Cardiac muscle cell (in vitro differentiated cells and primary cell): ENCODE measurements around the gene HTRA2. TPM values are rescaled to one million over a fixed set of nuclear protein-coding genes. Genes with fewer than 3 reads are reported as not detected.
A peak's percentile ranks its signal among the peaks of the same experiment; 100 is the strongest.

Experiments
- DNase-seq, 2 donors: peaks; one replicate each; pipeline versions ENCODE4 v3.0.0 to v3.0.0-alpha.2; 2010 to 2017; ENCODE audit warnings: low read depth in 1 of 2, low spot score in 1 of 2
- H3K27ac ChIP-seq: fragments of 200-600 bp; sonication (generic); 2 replicates; pipeline ENCODE4 v1.5.1; 2016
- H3K27me3 ChIP-seq: fragments of 200-600 bp; sonication (generic); 2 replicates; pipeline ENCODE4 v1.6.0; 2016; ENCODE audit warnings: control low read depth
- H3K36me3 ChIP-seq: fragments of 200-600 bp; sonication (generic); 2 replicates; pipeline ENCODE4 v1.5.1; 2016; ENCODE audit warnings: control low read depth
- H3K4me1 ChIP-seq: fragments of 200-600 bp; sonication (generic); 2 replicates; pipeline ENCODE4 v1.8.1; 2017; ENCODE audit warnings: low read depth, mild to moderate bottlenecking, mixed run types
- H3K4me3 ChIP-seq: fragments of 200-600 bp; sonication (generic); 2 replicates; pipeline ENCODE4 v1.5.1; 2016; ENCODE audit warnings: mild to moderate bottlenecking
- H3K9me3 ChIP-seq: fragments of 200-600 bp; sonication (generic); 2 replicates; pipeline ENCODE4 v1.5.1; 2017; ENCODE audit warnings: low read depth, mild to moderate bottlenecking, control low read depth
- polyA plus RNA-seq: library from polyadenylated mRNA; unstranded; fragments of >200 nt; fragmentation: Nextera tagmentation; extraction: Ambion mirVana; gene quantifications from 2 replicates; pipeline ENCODE4 v1.2.1, GENCODE V29; 2016
- total RNA-seq: library from RNA; depleted of rRNA; stranded (reverse); fragments of >200 nt; gene quantifications from 2 replicates; pipeline ENCODE4 v1.2.3, GENCODE V29; 2016
- TF ChIP-seq, protein P1 (sequence below): IDR thresholded peaks from 2 replicates; pipeline ENCODE4 v1.5.1; 2012; ENCODE audit warnings: low read depth, mild to moderate bottlenecking, low read length

HTRA2 gene
- total and polyA plus RNA-seq, 2 experiments from 2014 or later: 55.1 to 57.6 TPM

DNA sequence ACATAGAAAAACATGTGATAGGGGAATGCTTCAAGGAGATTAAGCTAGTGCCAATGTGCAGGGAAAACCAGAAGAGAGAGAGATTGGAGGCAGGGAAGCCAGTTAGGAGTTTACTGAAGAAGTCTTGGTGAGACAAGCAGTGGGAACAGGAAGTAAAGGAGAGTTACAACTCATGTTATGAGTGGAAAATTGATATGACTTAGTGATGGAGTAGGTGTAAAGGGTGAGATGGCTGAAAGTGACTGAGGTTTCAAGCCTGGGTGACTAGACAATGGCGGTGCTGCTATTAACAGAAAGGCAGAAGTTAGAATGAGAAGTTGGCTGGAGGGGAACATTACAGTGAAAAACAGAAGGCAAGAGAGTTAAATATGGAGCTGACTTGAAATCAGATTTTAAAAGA lies 41.3 kb downstream of the HTRA2 start:
- H3K27ac ChIP-seq: no peak overlapping the region
- H3K4me1 ChIP-seq: no peaks in the 10 kb centered on the region
- TF ChIP-seq, protein P1, sequence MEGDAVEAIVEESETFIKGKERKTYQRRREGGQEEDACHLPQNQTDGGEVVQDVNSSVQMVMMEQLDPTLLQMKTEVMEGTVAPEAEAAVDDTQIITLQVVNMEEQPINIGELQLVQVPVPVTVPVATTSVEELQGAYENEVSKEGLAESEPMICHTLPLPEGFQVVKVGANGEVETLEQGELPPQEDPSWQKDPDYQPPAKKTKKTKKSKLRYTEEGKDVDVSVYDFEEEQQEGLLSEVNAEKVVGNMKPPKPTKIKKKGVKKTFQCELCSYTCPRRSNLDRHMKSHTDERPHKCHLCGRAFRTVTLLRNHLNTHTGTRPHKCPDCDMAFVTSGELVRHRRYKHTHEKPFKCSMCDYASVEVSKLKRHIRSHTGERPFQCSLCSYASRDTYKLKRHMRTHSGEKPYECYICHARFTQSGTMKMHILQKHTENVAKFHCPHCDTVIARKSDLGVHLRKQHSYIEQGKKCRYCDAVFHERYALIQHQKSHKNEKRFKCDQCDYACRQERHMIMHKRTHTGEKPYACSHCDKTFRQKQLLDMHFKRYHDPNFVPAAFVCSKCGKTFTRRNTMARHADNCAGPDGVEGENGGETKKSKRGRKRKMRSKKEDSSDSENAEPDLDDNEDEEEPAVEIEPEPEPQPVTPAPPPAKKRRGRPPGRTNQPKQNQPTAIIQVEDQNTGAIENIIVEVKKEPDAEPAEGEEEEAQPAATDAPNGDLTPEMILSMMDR: no peak
- H3K4me3 ChIP-seq: no peak overlapping the region
- H3K36me3 ChIP-seq: no peaks in the 10 kb centered on the region
- DNase-seq: no peak
- H3K27me3 ChIP-seq: peaks cover 32% of the 10 kb centered on the region
- no peaks in the 10 kb centered on the region for H3K9me3 ChIP-seq

- H3K36me3 ChIP-seq: no peaks in the 10 kb centered on the region
- TF ChIP-seq, protein P1: no peak
- no peaks in the 10 kb centered on the region for H3K9me3 ChIP-seq
- DNase-seq: no peak
- peaks cover 24% of the 10 kb centered on the region for H3K27me3 ChIP-seq
- H3K4me3 ChIP-seq: no peak overlapping the region
- H3K27ac ChIP-seq: no peak overlapping the region
- no peaks in the 10 kb centered on the region for H3K4me1 ChIP-seq
These were observed 42.6 kb downstream of the HTRA2 start for GRCh38 chr2:74572178-74572925.

DNA sequence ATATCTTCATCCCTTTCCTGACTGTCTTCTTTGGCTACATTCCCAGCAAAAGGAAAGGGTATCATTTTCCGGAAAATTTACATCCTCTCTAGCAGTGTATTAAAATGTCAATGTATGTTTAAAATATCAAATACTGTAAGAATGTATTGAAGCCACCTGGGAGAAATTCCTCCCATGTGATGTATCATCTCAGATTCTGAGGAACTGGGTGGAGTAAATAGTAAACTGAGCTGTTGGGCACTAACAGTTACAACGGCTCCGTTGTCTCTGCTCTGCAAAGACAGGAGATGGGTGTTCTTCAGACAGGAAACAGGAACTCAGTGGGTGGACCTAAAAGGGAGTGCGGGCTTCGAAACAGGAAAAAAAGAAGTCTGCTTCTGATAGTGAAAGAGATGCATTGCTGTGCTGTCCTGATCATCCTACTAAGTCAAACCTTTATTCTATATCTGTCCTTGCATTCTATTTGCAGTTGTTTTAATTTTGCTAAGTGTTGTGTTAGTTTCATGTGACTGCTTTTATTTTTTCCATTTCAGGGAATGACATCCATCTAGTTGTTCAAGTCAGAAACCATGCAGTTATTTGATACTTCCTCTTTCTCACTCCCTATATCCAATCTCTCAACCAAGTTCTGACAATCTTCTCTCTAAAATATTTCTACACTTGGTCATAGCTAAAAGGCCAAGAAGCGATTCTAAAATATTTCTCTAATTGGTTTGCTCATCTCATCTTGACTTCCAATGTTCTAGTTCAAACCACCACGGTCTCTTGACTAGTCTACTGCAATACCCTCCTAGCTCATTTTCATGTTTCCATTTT lies 44.2 kb downstream of the HTRA2 start:
- no peak overlapping the region for H3K4me3 ChIP-seq
- peak in 1 of 2 donors; percentile 69 for DNase-seq
- no peaks in the 10 kb centered on the region for H3K36me3 ChIP-seq
- TF ChIP-seq, protein P1: no peak
- no peak overlapping the region for H3K27ac ChIP-seq
- no peaks in the 10 kb centered on the region for H3K4me1 ChIP-seq
- no peaks in the 10 kb centered on the region for H3K9me3 ChIP-seq
- peaks cover 9% of the 10 kb centered on the region for H3K27me3 ChIP-seq

GRCh38 chr2:74575320-74575719 lies 45.6 kb downstream of the HTRA2 start:
- H3K4me1 ChIP-seq: no peaks in the 10 kb centered on the region
- H3K36me3 ChIP-seq: no peaks in the 10 kb centered on the region
- no peak overlapping the region for H3K27ac ChIP-seq
- H3K4me3 ChIP-seq: no peak overlapping the region
- no peak for DNase-seq
- no peaks in the 10 kb centered on the region for H3K9me3 ChIP-seq
- peaks cover 8% of the 10 kb centered on the region for H3K27me3 ChIP-seq
- TF ChIP-seq, protein P1: no peak

DNA sequence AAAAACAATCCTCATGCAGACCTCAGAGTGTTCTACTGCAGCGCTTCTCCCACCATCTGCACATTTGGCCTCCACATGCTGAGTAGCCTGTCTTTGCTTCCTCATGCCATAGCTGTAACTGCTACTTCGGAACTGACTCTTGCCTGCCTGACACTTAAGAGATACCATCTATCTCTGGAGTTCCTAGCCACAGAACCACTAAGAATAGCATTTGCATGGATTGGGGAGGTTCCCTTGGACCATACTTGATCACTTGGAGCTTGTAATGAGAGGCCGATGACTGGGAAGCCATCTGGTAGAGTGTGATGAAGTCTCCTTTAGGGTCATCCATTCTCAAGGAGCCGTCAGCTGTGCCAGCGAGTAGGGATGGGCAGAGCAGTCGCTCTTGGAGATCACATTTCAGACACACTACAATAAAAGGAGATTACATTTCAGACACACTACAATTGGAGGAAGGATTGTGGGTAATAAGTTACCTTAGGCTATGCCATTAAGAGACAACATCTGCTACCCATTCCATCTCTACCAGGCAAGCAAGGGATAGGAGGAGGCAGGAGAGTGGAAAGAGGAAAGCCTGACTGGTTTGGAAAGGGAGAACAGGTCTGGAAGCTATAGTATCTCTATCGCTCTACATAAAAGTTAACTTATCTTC lies 46.6 kb downstream of the HTRA2 start:
- Histone ChIP-seq H3K27ac (no peak overlapping the region), H3K4me1 (no peaks in the 10 kb centered on the region), H3K36me3 (no peaks in the 10 kb centered on the region), H3K27me3 (peaks cover 8% of the 10 kb centered on the region), H3K4me3 (no peak overlapping the region), H3K9me3 (no peaks in the 10 kb centered on the region)
- TF ChIP-seq, protein P1: no peak
- DNase-seq: no peak
